ENCODE results near the gene IRS1. TPM values are rescaled to one million over a fixed set of nuclear protein-coding genes. Genes with fewer than 3 reads are reported as not detected.

The IRS1 gene
- total RNA-seq, 1 experiment from 2014 or later, result 15.0 TPM

GRCh38 chr2:226777611-226778010 lies 22.0 kb downstream of the IRS1 start:
- Histone ChIP-seq H4K5ac (ENCODE audit: insufficient read length, low read depth, low read length) (no peak overlapping the region), H3T11ph (ENCODE audit: low read length) (no peak overlapping the region), H2BK120ac (ENCODE audit: low read depth, low read length, poor library complexity, severe bottlenecking) (no peak overlapping the region), H4K91ac (ENCODE audit: insufficient read length, low read depth, low read length) (no peak overlapping the region), H3K9ac (ENCODE audit: extremely low read depth, insufficient read length, low read length) (no peak overlapping the region), H2AK5ac (ENCODE audit: insufficient read length, low read length) (no peak overlapping the region), H3K23me2 (ENCODE audit: insufficient read length, low read depth, low read length, poor library complexity, severe bottlenecking) (no peaks in the 10 kb centered on the region), H2BK20ac (ENCODE audit: low read depth, low read length, poor library complexity, severe bottlenecking) (no peak overlapping the region), H3K23ac (ENCODE audit: insufficient read length, low read depth, low read length) (no peak overlapping the region), H3K27me3 (ENCODE audit: insufficient read depth, low read length) (no peaks in the 10 kb centered on the region), H3K9me3 (ENCODE audit: control insufficient read depth, low read depth, low read length) (no peaks in the 10 kb centered on the region), H3K14ac (ENCODE audit: insufficient read depth, low read length) (no peak overlapping the region), H3K27ac (ENCODE audit: insufficient read length, low read depth, low read length) (no peak overlapping the region), H3K18ac (ENCODE audit: insufficient read length, low read depth, low read length) (no peak overlapping the region), H3K4me2 (ENCODE audit: insufficient read depth, insufficient read length, low read length) (no peak overlapping the region), H2AFZ (ENCODE audit: low read length) (no peak overlapping the region), H2BK5ac (ENCODE audit: insufficient read length, low read length) (no peak overlapping the region), H3K56ac (ENCODE audit: insufficient read length, low read depth, low read length) (no peak overlapping the region), H2BK12ac (ENCODE audit: insufficient read length, low read depth, low read length) (no peak overlapping the region), H3K79me1 (ENCODE audit: insufficient read depth, low read depth, low read length, poor library complexity, severe bottlenecking) (no peaks in the 10 kb centered on the region), H4K8ac (replicated peaks; ENCODE audit: insufficient read length, low read depth, low read length) (no peak overlapping the region), H3K4me1 (ENCODE audit: insufficient read depth, low read length) (no peaks in the 10 kb centered on the region; the same call in 1 of the 2 replicates), H3K4ac (ENCODE audit: low read depth, low read length) (no peak overlapping the region), H2BK15ac (ENCODE audit: low read depth, low read length) (no peak overlapping the region), H3K79me2 (ENCODE audit: insufficient read depth, low read length) (no peaks in the 10 kb centered on the region), H4K20me1 (ENCODE audit: control insufficient read depth, insufficient read depth, insufficient read length) (no peaks in the 10 kb centered on the region)
- H3K27ac Mint-ChIP-seq, result peak overlapping the region; percentile 45 to 88 (median 64); a peak in 5 of 7 replicates
- H3K36me3 Mint-ChIP-seq (ENCODE audit: insufficient read depth in 1 of 3, low read depth in 3 of 3), result peaks cover 28 to 38% (median 29%) of the 10 kb centered on the region in 3 experiments
- H3K27me3 Mint-ChIP-seq (ENCODE audit: low read depth), result no peaks in the 10 kb centered on the region
- TF ChIP-seq CTCF (conservative IDR thresholded peaks at IDR 0.05), result no peak
- DNase-seq, result no peak
- peaks cover 11 to 22% of the 10 kb centered on the region in 2 experiments; a peak in 4 of 5 replicates for H3K9me3 Mint-ChIP-seq
- WGBS (ENCODE audit: extremely low coverage, insufficient read length, low lambda C conversion rate), result no CpG with 5 or more reads among the region's 4 CpGs
- peaks cover 30 to 39% of the 10 kb centered on the region in 2 experiments for H3K4me1 Mint-ChIP-seq
- H3K4me3 Mint-ChIP-seq, result no peak overlapping the region

All from H9 (cell line).